HepG2 (cell line): ENCODE results near the gene SLC25A10. TPM values are rescaled to one million over a fixed set of nuclear protein-coding genes. Genes with fewer than 3 reads are reported as not detected.

ENCODE experiments used
- FOXK2 ChIP-seq: fragments of 450-650 bp; IDR thresholded peaks from 2 replicates; pipeline ENCODE4 v1.6.1; 2016
- HHEX ChIP-seq: IDR thresholded peaks from 2 replicates; pipeline ENCODE4 v1.6.1; 2016; ENCODE audit warnings: control low read depth
- ISL2 ChIP-seq: sonication (generic); formaldehyde crosslinking; IDR thresholded peaks from 2 replicates; pipeline ENCODE4 v1.5.0; 2020; ENCODE audit warnings: missing genetic modification reagents
- SIN3B ChIP-seq: fragments of 150-350 bp; IDR thresholded peaks from 2 replicates; pipeline ENCODE4 v1.6.1; 2014; ENCODE audit warnings: low read length
- TAF15 ChIP-seq: fragments of 200-400 bp; formaldehyde crosslinking; IDR thresholded peaks from one replicate; pipeline ENCODE4 v1.6.1; 2018; ENCODE audit warnings: mild to moderate bottlenecking, low read depth, low read length; ENCODE audit not compliant: poor library complexity, severe bottlenecking
- ZNF775 ChIP-seq: sonication (generic); formaldehyde crosslinking; IDR thresholded peaks from 2 replicates; pipeline ENCODE4 v1.4.0; 2020; ENCODE audit warnings: missing genetic modification reagents, mild to moderate bottlenecking, moderate library complexity, borderline replicate concordance
- polyA plus RNA-seq, 8 experiments: library from polyadenylated mRNA; depleted of rRNA in 3 of 8; stranded (reverse) in 7 of 8; unstranded in 1 of 8; fragments of >200 nt; fragmentation: Illumina TruSeq in 4 of 8; extraction: Trizol in 4 of 8; gene quantifications; 2 replicates each; pipeline versions ENCODE4 v1.2.1 to v1.2.3, GENCODE V29; 2011 to 2016; ENCODE audit warnings: low read depth in 4 of 8, missing spikeins in 1 of 8, mixed read lengths in 1 of 8; ENCODE audit not compliant: insufficient read depth in 1 of 8
- total RNA-seq, 5 experiments: library from RNA; depleted of rRNA; stranded (reverse); fragments of >200 nt; fragmentation: Illumina TruSeq; extraction: Trizol; gene quantifications; 2 replicates each; pipeline ENCODE4 v1.2.3, GENCODE V29; 2016; ENCODE audit warnings: low read depth in 1 of 5
- TF ChIP-seq, protein P1 (sequence below): IDR thresholded peaks from 2 replicates; pipeline ENCODE4 v1.6.1; 2016; ENCODE audit warnings: low read depth, missing genetic modification reagents, missing compliant biosample characterization
- TF ChIP-seq, protein P2 (sequence below): IDR thresholded peaks from 2 replicates; pipeline ENCODE4 v1.6.1; 2016; ENCODE audit warnings: missing compliant biosample characterization, missing genetic modification reagents, borderline replicate concordance
- TF ChIP-seq, protein P3 (sequence below): IDR thresholded peaks from 2 replicates; pipeline ENCODE4 v1.6.1; 2016; ENCODE audit warnings: mild to moderate bottlenecking
- TF ChIP-seq, protein P4 (sequence below): sonication (generic); formaldehyde crosslinking; IDR thresholded peaks from one replicate; pipeline ENCODE4 v1.5.1; 2020; ENCODE audit warnings: mild to moderate bottlenecking, missing genetic modification reagents; ENCODE audit errors: not compliant biosample characterization

Gene SLC25A10
- total and polyA plus RNA-seq, 2 of the 13 experiments (the other 11 are each of a cell fraction or from before 2014, with no cell fraction given): 46.5 to 140 TPM

DNA sequence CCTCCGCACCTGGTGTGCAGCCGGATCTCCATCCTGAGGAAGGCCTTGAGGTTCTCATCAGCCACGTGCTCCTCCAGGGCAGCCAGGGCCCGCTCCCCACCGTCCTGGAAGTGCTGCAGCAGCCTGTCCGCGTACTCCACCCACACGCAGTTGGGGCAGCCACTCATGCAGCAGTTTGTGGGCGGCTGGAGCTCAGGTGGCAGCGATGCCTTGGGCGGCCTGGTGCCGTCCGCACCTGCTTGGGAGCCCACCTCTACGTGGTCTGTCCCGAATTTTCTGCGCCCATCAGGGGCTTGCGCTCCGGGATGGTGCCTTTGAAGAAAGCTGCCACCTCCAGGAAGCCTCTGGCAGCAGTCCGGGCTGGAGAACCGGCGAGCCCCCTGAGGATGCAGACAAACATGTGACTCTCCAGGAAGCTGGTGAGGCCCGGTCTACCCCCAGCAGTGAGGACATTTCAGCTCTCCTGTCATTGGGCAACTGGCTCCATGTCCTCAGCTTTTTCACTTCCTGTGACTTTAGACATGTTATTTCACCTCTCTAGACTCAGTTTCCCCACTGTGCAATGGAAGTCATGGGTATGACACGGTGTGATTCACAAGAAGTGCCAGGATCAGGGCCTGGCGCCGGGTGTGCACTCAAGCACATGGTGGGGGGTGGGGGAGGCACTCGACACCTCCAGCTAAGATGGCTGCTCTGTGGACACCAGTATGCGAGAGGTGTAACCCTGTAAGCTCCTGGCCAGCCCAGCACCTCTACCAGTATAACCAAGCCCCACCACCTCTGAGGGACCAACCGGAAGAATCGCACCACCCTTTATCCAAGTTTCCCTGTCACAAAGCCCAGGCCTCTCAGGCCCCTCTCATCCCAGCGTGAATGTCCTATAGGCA lies 46.6 kb upstream of the SLC25A10 start (continued):
- TF ChIP-seq, protein P1, sequence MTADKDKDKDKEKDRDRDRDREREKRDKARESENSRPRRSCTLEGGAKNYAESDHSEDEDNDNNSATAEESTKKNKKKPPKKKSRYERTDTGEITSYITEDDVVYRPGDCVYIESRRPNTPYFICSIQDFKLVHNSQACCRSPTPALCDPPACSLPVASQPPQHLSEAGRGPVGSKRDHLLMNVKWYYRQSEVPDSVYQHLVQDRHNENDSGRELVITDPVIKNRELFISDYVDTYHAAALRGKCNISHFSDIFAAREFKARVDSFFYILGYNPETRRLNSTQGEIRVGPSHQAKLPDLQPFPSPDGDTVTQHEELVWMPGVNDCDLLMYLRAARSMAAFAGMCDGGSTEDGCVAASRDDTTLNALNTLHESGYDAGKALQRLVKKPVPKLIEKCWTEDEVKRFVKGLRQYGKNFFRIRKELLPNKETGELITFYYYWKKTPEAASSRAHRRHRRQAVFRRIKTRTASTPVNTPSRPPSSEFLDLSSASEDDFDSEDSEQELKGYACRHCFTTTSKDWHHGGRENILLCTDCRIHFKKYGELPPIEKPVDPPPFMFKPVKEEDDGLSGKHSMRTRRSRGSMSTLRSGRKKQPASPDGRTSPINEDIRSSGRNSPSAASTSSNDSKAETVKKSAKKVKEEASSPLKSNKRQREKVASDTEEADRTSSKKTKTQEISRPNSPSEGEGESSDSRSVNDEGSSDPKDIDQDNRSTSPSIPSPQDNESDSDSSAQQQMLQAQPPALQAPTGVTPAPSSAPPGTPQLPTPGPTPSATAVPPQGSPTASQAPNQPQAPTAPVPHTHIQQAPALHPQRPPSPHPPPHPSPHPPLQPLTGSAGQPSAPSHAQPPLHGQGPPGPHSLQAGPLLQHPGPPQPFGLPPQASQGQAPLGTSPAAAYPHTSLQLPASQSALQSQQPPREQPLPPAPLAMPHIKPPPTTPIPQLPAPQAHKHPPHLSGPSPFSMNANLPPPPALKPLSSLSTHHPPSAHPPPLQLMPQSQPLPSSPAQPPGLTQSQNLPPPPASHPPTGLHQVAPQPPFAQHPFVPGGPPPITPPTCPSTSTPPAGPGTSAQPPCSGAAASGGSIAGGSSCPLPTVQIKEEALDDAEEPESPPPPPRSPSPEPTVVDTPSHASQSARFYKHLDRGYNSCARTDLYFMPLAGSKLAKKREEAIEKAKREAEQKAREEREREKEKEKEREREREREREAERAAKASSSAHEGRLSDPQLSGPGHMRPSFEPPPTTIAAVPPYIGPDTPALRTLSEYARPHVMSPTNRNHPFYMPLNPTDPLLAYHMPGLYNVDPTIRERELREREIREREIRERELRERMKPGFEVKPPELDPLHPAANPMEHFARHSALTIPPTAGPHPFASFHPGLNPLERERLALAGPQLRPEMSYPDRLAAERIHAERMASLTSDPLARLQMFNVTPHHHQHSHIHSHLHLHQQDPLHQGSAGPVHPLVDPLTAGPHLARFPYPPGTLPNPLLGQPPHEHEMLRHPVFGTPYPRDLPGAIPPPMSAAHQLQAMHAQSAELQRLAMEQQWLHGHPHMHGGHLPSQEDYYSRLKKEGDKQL (CRISPR knock-in tag): no peak
- TF ChIP-seq TAF15 (no peak), FOXK2 (no peak), ISL2 (no peak), HHEX (no peak), SIN3B (no peak), ZNF775 (CRISPR knock-in tag) (no peak)
- TF ChIP-seq, protein P2, sequence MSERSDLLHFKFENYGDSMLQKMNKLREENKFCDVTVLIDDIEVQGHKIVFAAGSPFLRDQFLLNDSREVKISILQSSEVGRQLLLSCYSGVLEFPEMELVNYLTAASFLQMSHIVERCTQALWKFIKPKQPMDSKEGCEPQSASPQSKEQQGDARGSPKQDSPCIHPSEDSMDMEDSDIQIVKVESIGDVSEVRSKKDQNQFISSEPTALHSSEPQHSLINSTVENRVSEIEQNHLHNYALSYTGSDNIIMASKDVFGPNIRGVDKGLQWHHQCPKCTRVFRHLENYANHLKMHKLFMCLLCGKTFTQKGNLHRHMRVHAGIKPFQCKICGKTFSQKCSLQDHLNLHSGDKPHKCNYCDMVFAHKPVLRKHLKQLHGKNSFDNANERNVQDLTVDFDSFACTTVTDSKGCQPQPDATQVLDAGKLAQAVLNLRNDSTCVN: no peak
- TF ChIP-seq, protein P3, sequence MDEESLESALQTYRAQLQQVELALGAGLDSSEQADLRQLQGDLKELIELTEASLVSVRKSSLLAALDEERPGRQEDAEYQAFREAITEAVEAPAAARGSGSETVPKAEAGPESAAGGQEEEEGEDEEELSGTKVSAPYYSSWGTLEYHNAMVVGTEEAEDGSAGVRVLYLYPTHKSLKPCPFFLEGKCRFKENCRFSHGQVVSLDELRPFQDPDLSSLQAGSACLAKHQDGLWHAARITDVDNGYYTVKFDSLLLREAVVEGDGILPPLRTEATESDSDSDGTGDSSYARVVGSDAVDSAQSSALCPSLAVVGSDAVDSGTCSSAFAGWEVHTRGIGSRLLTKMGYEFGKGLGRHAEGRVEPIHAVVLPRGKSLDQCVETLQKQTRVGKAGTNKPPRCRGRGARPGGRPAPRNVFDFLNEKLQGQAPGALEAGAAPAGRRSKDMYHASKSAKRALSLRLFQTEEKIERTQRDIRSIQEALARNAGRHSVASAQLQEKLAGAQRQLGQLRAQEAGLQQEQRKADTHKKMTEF (CRISPR knock-in tag): no peak; the same call in 1 of the 2 replicates
- TF ChIP-seq, protein P4, sequence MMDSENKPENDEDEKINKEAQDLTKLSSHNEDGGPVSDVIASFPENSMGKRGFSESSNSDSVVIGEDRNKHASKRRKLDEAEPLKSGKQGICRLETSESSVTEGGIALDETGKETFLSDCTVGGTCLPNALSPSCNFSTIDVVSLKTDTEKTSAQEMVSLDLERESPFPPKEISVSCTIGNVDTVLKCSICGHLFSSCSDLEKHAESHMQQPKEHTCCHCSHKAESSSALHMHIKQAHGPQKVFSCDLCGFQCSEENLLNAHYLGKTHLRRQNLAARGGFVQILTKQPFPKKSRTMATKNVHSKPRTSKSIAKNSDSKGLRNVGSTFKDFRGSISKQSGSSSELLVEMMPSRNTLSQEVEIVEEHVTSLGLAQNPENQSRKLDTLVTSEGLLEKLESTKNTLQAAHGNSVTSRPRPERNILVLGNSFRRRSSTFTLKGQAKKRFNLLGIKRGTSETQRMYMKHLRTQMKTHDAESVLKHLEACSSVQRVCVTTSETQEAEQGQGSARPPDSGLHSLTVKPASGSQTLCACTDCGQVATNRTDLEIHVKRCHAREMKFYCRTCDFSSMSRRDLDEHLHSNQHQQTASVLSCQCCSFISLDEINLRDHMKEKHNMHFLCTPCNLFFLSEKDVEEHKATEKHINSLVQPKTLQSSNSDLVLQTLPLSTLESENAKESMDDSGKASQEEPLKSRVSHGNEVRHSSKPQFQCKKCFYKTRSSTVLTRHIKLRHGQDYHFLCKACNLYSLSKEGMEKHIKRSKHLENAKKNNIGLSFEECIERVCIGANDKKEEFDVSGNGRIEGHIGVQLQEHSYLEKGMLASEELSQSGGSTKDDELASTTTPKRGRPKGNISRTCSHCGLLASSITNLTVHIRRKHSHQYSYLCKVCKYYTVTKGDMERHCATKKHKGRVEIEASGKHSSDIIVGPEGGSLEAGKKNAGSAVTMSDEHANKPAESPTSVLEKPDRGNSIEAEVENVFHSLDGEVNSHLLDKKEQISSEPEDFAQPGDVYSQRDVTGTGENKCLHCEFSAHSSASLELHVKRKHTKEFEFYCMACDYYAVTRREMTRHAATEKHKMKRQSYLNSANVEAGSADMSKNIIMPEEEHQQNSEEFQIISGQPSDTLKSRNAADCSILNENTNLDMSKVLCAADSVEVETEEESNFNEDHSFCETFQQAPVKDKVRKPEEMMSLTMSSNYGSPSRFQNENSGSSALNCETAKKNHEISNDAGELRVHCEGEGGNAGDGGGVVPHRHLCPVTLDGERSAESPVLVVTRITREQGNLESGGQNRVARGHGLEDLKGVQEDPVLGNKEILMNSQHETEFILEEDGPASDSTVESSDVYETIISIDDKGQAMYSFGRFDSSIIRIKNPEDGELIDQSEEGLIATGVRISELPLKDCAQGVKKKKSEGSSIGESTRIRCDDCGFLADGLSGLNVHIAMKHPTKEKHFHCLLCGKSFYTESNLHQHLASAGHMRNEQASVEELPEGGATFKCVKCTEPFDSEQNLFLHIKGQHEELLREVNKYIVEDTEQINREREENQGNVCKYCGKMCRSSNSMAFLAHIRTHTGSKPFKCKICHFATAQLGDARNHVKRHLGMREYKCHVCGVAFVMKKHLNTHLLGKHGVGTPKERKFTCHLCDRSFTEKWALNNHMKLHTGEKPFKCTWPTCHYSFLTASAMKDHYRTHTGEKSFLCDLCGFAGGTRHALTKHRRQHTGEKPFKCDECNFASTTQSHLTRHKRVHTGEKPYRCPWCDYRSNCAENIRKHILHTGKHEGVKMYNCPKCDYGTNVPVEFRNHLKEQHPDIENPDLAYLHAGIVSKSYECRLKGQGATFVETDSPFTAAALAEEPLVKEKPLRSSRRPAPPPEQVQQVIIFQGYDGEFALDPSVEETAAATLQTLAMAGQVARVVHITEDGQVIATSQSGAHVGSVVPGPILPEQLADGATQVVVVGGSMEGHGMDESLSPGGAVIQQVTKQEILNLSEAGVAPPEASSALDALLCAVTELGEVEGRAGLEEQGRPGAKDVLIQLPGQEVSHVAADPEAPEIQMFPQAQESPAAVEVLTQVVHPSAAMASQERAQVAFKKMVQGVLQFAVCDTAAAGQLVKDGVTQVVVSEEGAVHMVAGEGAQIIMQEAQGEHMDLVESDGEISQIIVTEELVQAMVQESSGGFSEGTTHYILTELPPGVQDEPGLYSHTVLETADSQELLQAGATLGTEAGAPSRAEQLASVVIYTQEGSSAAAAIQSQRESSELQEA (CRISPR knock-in tag): no peak
